Nephron (organoid): ENCODE data around the gene MYH6.
A peak's percentile ranks its signal among the peaks of the same experiment; 100 is the strongest.

Experiments
- H3K27ac Mint-ChIP-seq, 3 experiments: 2 replicates each; pipeline ENCODE4 v1.8.0; 2020; ENCODE audit warnings: mixed read lengths in 3 of 3, mild to moderate bottlenecking in 2 of 3, moderate library complexity in 1 of 3
- H3K27me3 Mint-ChIP-seq: 2 replicates; pipeline ENCODE4 v1.8.0; 2021; ENCODE audit warnings: low read depth, mild to moderate bottlenecking, moderate library complexity, mixed read lengths
- H3K36me3 Mint-ChIP-seq: 2 replicates; pipeline ENCODE4 v1.8.0; 2020; ENCODE audit warnings: low read depth, mixed read lengths
- H3K4me1 Mint-ChIP-seq: 2 replicates; pipeline ENCODE4 v1.8.0; 2020; ENCODE audit warnings: mixed read lengths
- H3K4me3 Mint-ChIP-seq, 3 experiments: 2 replicates each; pipeline ENCODE4 v1.8.0; 2020; ENCODE audit warnings: mild to moderate bottlenecking in 3 of 3, mixed read lengths in 3 of 3, moderate library complexity in 2 of 3
- H3K9me3 Mint-ChIP-seq: 2 replicates; pipeline ENCODE4 v1.8.0; 2020; ENCODE audit warnings: mixed read lengths
- CTCF ChIP-seq, 3 experiments: fragments of 200-600 bp; sonication (generic); IDR thresholded peaks; one replicate each; pipeline ENCODE4 v1.5.0; 2021; ENCODE audit warnings: antibody characterized with exemption in 3 of 3; ENCODE audit not compliant: unreplicated experiment in 3 of 3

The MYH6 gene

GRCh38 chr14:23356662-23357061, 51.4 kb downstream of the MYH6 start:
- Mint-ChIP-seq H3K27ac (peak overlapping the region in 1 of 3 experiments; percentile 18), H3K27me3 (no peaks in the 10 kb centered on the region), H3K4me3 (no peak overlapping the region), H3K9me3 (no peaks in the 10 kb centered on the region), H3K36me3 (peaks cover 27% of the 10 kb centered on the region), H3K4me1 (peaks cover 36% of the 10 kb centered on the region)
- TF ChIP-seq CTCF (IDR thresholded peaks at IDR 0.05; ENCODE audit: unreplicated experiment in 3 of 3) = no peak

GRCh38 chr14:23355871-23356435, 52.1 kb downstream of the MYH6 start:
- no peak overlapping the region for H3K4me3 Mint-ChIP-seq
- no peak for TF ChIP-seq CTCF (IDR thresholded peaks at IDR 0.05; ENCODE audit: unreplicated experiment in 3 of 3)
- H3K27ac Mint-ChIP-seq = peak overlapping the region in 1 of 3 experiments; percentile 18
- H3K4me1 Mint-ChIP-seq = peaks cover 34% of the 10 kb centered on the region
- H3K36me3 Mint-ChIP-seq = peaks cover 28% of the 10 kb centered on the region
- H3K9me3 Mint-ChIP-seq = no peaks in the 10 kb centered on the region
- H3K27me3 Mint-ChIP-seq = peaks cover 2% of the 10 kb centered on the region

DNA sequence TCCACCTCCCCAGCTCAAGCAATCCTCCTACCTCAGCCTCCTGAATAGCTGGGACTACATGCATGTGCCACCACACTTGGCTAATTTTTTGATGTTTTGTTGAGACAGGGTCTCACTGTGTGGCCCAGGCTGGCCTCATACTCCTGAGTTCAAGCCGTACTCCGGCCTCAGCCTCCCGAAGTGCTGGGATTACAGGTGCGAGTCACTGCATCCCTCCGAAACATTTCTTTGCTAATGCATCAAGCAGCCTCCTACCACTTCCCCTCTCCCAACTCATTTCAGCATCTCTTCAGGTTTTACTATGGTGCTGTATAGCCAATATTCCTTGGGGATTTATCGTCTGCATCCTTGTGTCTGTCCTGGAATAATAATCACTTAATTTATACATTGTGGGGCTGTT, 53.1 kb downstream of the MYH6 start:
- no peaks in the 10 kb centered on the region for H3K9me3 Mint-ChIP-seq
- peak overlapping the region in 1 of 3 experiments; percentile 0 for H3K27ac Mint-ChIP-seq
- H3K36me3 Mint-ChIP-seq = peaks cover 24% of the 10 kb centered on the region
- no peak for TF ChIP-seq CTCF (IDR thresholded peaks at IDR 0.05; ENCODE audit: unreplicated experiment in 3 of 3)
- peaks cover 37% of the 10 kb centered on the region for H3K4me1 Mint-ChIP-seq
- peak overlapping the region; percentile 7 to 87 (median 29) for H3K4me3 Mint-ChIP-seq
- peaks cover 8% of the 10 kb centered on the region for H3K27me3 Mint-ChIP-seq

GRCh38 chr14:23353433-23353780, 54.7 kb downstream of the MYH6 start:
- H3K27me3 Mint-ChIP-seq = peaks cover 8% of the 10 kb centered on the region
- H3K27ac Mint-ChIP-seq = peak overlapping the region in 2 of 3 experiments; percentile 46 to 71
- peak overlapping the region; percentile 76 to 88 (median 87) for H3K4me3 Mint-ChIP-seq
- no peak for TF ChIP-seq CTCF (IDR thresholded peaks at IDR 0.05; ENCODE audit: unreplicated experiment in 3 of 3)
- no peaks in the 10 kb centered on the region for H3K9me3 Mint-ChIP-seq
- H3K36me3 Mint-ChIP-seq = peaks cover 20% of the 10 kb centered on the region
- H3K4me1 Mint-ChIP-seq = peaks cover 34% of the 10 kb centered on the region

GRCh38 chr14:23352506-23353432, 55.3 kb downstream of the MYH6 start, which contains the start of gene SLC22A17:
Gene SLC22A17, minus strand, starts transcription at chr14:23352887.
- H3K27ac Mint-ChIP-seq = peak within 1 kb of the TSS in 2 of 3 experiments; percentile 46 to 71
- H3K9me3 Mint-ChIP-seq = no peaks in the 10 kb centered on the region
- TF ChIP-seq CTCF (IDR thresholded peaks at IDR 0.05; ENCODE audit: unreplicated experiment in 3 of 3) = peak in 2 of 3 experiments; percentile 24 to 40
- peaks cover 17% of the 10 kb centered on the region for H3K36me3 Mint-ChIP-seq
- H3K4me1 Mint-ChIP-seq = peaks cover 30% of the 10 kb centered on the region
- peaks cover 8% of the 10 kb centered on the region for H3K27me3 Mint-ChIP-seq
- H3K4me3 Mint-ChIP-seq = peak within 1 kb of the TSS; percentile 79 to 88 (median 87)
